H1 (cell line): ENCODE data around the gene GRID1. TPM values are rescaled to one million over a fixed set of nuclear protein-coding genes. Genes with fewer than 3 reads are reported as not detected.

Experiments
- CTCF ChIA-PET: fragments of 300-600 bp; sonication (Branson Sonifier 250); formaldehyde crosslinking; loops from one replicate; lab custom pipeline; 2021; ENCODE audit not compliant: partially characterized antibody; lab: Charles Lee
- POLR2A ChIA-PET: fragments of 300-600 bp; sonication (Branson Sonifier 250); formaldehyde crosslinking; loops from one replicate; lab custom pipeline; 2021; ENCODE audit warnings: inconsistent platforms; ENCODE audit not compliant: partially characterized antibody; lab: Charles Lee
- DNase-seq, 2 experiments: peaks; one replicate each; pipeline versions ENCODE4 v3.0.0 to v3.0.0-alpha.2; 2010 to 2022; ENCODE audit warnings: low spot score in 2 of 2, low read depth in 1 of 2, mixed read lengths in 1 of 2
- FAIRE-seq: peaks from 2 replicates; lab custom pipeline; 2011; peaks lifted over from hg19 to GRCh38; lab: Jason Lieb, UNC
- H2AFZ ChIP-seq: 2 replicates; pipeline ENCODE4 v1.8.1; 2012; ENCODE audit warnings: low read length, inconsistent platforms
- H2AK5ac ChIP-seq: 2 replicates; pipeline ENCODE4 v1.6.1; 2013; ENCODE audit warnings: low read depth, low read length
- H2BK120ac ChIP-seq: replicated peaks from 2 replicates; pipeline ENCODE3; 2013; ENCODE audit warnings: low read depth, low read length, inconsistent platforms
- H2BK12ac ChIP-seq: 2 replicates; pipeline ENCODE4 v1.6.1; 2013; ENCODE audit warnings: low read depth, low read length
- H2BK15ac ChIP-seq: 2 replicates; pipeline ENCODE4 v1.6.1; 2013; ENCODE audit warnings: low read length
- H2BK20ac ChIP-seq: 2 replicates; pipeline ENCODE4 v1.6.1; 2013; ENCODE audit warnings: low read length
- H2BK5ac ChIP-seq: 2 replicates; pipeline ENCODE4 v1.6.1; 2013; ENCODE audit warnings: low read depth, low read length
- H3K14ac ChIP-seq: 2 replicates; pipeline ENCODE4 v1.6.1; 2013; ENCODE audit warnings: inconsistent platforms; ENCODE audit not compliant: insufficient read length
- H3K18ac ChIP-seq: 2 replicates; pipeline ENCODE4 v1.6.1; 2013; ENCODE audit warnings: low read length; ENCODE audit errors: extremely low read depth
- H3K23ac ChIP-seq: 2 replicates; pipeline ENCODE4 v1.6.1; 2013; ENCODE audit warnings: inconsistent platforms; ENCODE audit not compliant: insufficient read length
- H3K23me2 ChIP-seq: 2 replicates; pipeline ENCODE4 v1.6.1; 2013; ENCODE audit warnings: low read depth, low read length
- H3K27ac ChIP-seq: 2 replicates; pipeline ENCODE4 v1.6.1; 2011; ENCODE audit warnings: low read depth, low read length, inconsistent platforms
- H3K27me3 ChIP-seq, 4 experiments: replicated peaks in 1 of 4; 1 replicate in 1 of 4; 2 replicates in 3 of 4; pipeline versions ENCODE4 v1.6.1 to v1.8.1; 2011 to 2013; ENCODE audit warnings: low read length in 3 of 4, mild to moderate bottlenecking in 3 of 4, inconsistent platforms in 2 of 4, mixed read lengths in 2 of 4, moderate library complexity in 1 of 4; ENCODE audit not compliant: control insufficient read depth in 3 of 4, insufficient read depth in 3 of 4; ENCODE audit errors: extremely low read depth in 1 of 4
- H3K36me3 ChIP-seq, 4 experiments: 2 replicates each; pipeline versions ENCODE4 v1.6.1 to v1.8.1; 2011 to 2013; ENCODE audit warnings: mild to moderate bottlenecking in 4 of 4, low read length in 3 of 4, moderate library complexity in 2 of 4, control low read depth in 1 of 4, inconsistent platforms in 1 of 4; ENCODE audit not compliant: insufficient read depth in 4 of 4, control insufficient read depth in 2 of 4
- H3K4ac ChIP-seq: replicated peaks from 2 replicates; pipeline ENCODE3; 2013; ENCODE audit warnings: low read length, low read depth, mixed read lengths, inconsistent platforms; ENCODE audit not compliant: insufficient read length
- H3K4me1 ChIP-seq, 4 experiments: replicated peaks in 1 of 4; 1 replicate in 1 of 4; 2 replicates in 3 of 4; pipeline versions ENCODE4 v1.6.1 to v1.8.1; 2011 to 2013; ENCODE audit warnings: low read length in 3 of 4, inconsistent platforms in 2 of 4, mixed read lengths in 1 of 4; ENCODE audit not compliant: insufficient read depth in 4 of 4, control insufficient read depth in 3 of 4
- H3K4me2 ChIP-seq, 2 experiments: 2 replicates each; pipeline versions ENCODE4 v1.6.1 to v1.8.1; 2011 to 2013; ENCODE audit warnings: low read depth in 2 of 2, low read length in 2 of 2, control low read depth in 1 of 2, inconsistent platforms in 1 of 2, mild to moderate bottlenecking in 1 of 2; ENCODE audit not compliant: insufficient read depth in 1 of 2
- H3K4me3 ChIP-seq, 4 experiments: fragments of 200-600, 300-600 bp in 1 of 4; sonication (generic), shearing (Covaris generic), sonication (Bioruptor Twin) in 1 of 4; 2 replicates each; pipeline versions ENCODE4 v1.5.1 to v1.8.1; 2011 to 2016; ENCODE audit warnings: low read length in 4 of 4, low read depth in 3 of 4, control low read depth in 2 of 4, inconsistent platforms in 2 of 4, mild to moderate bottlenecking in 2 of 4, mixed read lengths in 1 of 4, moderate library complexity in 1 of 4; ENCODE audit not compliant: insufficient read depth in 2 of 4; ENCODE audit errors: extremely low read depth in 1 of 4
- H3K56ac ChIP-seq: replicated peaks from 2 replicates; pipeline ENCODE3; 2013; ENCODE audit warnings: low read depth, mild to moderate bottlenecking, mixed read lengths, low read length, inconsistent platforms; ENCODE audit not compliant: insufficient read length
- H3K79me1 ChIP-seq: 2 replicates; pipeline ENCODE4 v1.6.1; 2013; ENCODE audit warnings: low read depth, low read length, control low read depth
- H3K79me2 ChIP-seq, 2 experiments: 2 replicates each; pipeline versions ENCODE4 v1.6.1 to v1.8.1; 2012 to 2013; ENCODE audit warnings: low read length in 2 of 2, mild to moderate bottlenecking in 2 of 2, inconsistent platforms in 1 of 2; ENCODE audit not compliant: insufficient read depth in 2 of 2, control insufficient read depth in 1 of 2
- H3K9ac ChIP-seq, 4 experiments: replicated peaks in 1 of 4; 1 replicate in 1 of 4; 2 replicates in 3 of 4; pipeline versions ENCODE4 v1.6.1 to v1.8.1; 2011 to 2013; ENCODE audit warnings: low read depth in 3 of 4, low read length in 3 of 4, control low read depth in 2 of 4, mild to moderate bottlenecking in 2 of 4, moderate library complexity in 2 of 4, inconsistent platforms in 1 of 4; ENCODE audit errors: extremely low read depth in 1 of 4
- H3K9me3 ChIP-seq, 2 experiments: 2 replicates each; pipeline versions ENCODE4 v1.6.1 to v1.8.1; 2012 to 2013; ENCODE audit warnings: mild to moderate bottlenecking in 2 of 2, moderate library complexity in 2 of 2, control low read depth in 1 of 2, inconsistent platforms in 1 of 2, low read depth in 1 of 2, low read length in 1 of 2, mixed read lengths in 1 of 2; ENCODE audit not compliant: insufficient read depth in 2 of 2
- H4K20me1 ChIP-seq, 2 experiments: replicated peaks in 1 of 2; 2 replicates each; pipeline versions ENCODE3 to v1.8.1; 2011 to 2013; ENCODE audit warnings: inconsistent platforms in 2 of 2, low read length in 2 of 2, mild to moderate bottlenecking in 1 of 2; ENCODE audit not compliant: insufficient read depth in 2 of 2, control insufficient read depth in 1 of 2
- H4K5ac ChIP-seq: 2 replicates; pipeline ENCODE4 v1.6.1; 2013; ENCODE audit warnings: low read length, low read depth, mixed read lengths, inconsistent platforms; ENCODE audit not compliant: insufficient read length
- H4K8ac ChIP-seq: 2 replicates; pipeline ENCODE4 v1.8.0; 2013; ENCODE audit warnings: mild to moderate bottlenecking, moderate library complexity, low read length, inconsistent platforms; ENCODE audit not compliant: insufficient read depth; ENCODE audit errors: extremely low read depth
- H4K91ac ChIP-seq: replicated peaks from 2 replicates; pipeline ENCODE3; 2013; ENCODE audit warnings: low read length, mixed read lengths, inconsistent platforms; ENCODE audit not compliant: insufficient read length
- CHD1 ChIP-seq: IDR thresholded peaks from 2 replicates; pipeline ENCODE4 v1.6.1; 2012; ENCODE audit warnings: low read depth, low read length, improper control_type of control experiment
- CREB1 ChIP-seq: IDR thresholded peaks from 2 replicates; pipeline ENCODE4 v1.6.1; 2012; ENCODE audit warnings: inconsistent platforms
- EGR1 ChIP-seq: IDR thresholded peaks from 2 replicates; pipeline ENCODE4 v1.6.1; 2011; ENCODE audit warnings: low read depth, low read length, borderline replicate concordance
- JUND ChIP-seq: IDR thresholded peaks from 2 replicates; pipeline ENCODE4 v1.6.1; 2011; ENCODE audit warnings: mild to moderate bottlenecking, improper control_type of control experiment, low read length
- KDM4A ChIP-seq: IDR thresholded peaks from one replicate; pipeline ENCODE4 v1.7.1; 2012; ENCODE audit warnings: low read depth, mild to moderate bottlenecking, moderate library complexity, low read length, inconsistent platforms; ENCODE audit not compliant: severe bottlenecking
- MAFK ChIP-seq: IDR thresholded peaks from 2 replicates; pipeline ENCODE4 v1.6.1; 2012; ENCODE audit warnings: low read depth, mild to moderate bottlenecking, improper control_type of control experiment, low read length
- MAX ChIP-seq: IDR thresholded peaks from 2 replicates; pipeline ENCODE4 v1.6.1; 2012; ENCODE audit warnings: inconsistent platforms
- POU5F1 ChIP-seq: IDR thresholded peaks from 2 replicates; pipeline ENCODE4 v1.6.1; 2011; ENCODE audit warnings: low read depth, mild to moderate bottlenecking, low read length, moderate library complexity
- RBBP5 ChIP-seq: IDR thresholded peaks from 2 replicates; pipeline ENCODE4 v1.7.1; 2012; ENCODE audit warnings: low read depth, mild to moderate bottlenecking, inconsistent platforms, low read length, moderate library complexity, borderline replicate concordance
- SIRT6 ChIP-seq: IDR thresholded peaks from one replicate; pipeline ENCODE4 v1.7.1; 2012; ENCODE audit warnings: low read length, inconsistent platforms
- TAF7 ChIP-seq: optimal IDR thresholded peaks from 2 replicates; pipeline ENCODE3; 2011; ENCODE audit warnings: low read depth, mild to moderate bottlenecking, inconsistent platforms, low read length, moderate library complexity, borderline replicate concordance
- YY1 ChIP-seq: IDR thresholded peaks from 2 replicates; pipeline ENCODE4 v1.6.1; 2011; ENCODE audit warnings: low read depth, mild to moderate bottlenecking, low read length
- WGBS, 2 experiments: shearing (Covaris generic) in 1 of 2; methylation state at CpG; one replicate each; pipeline versions ENCODE4 v1.1.6 to v1.1.7; 2013 to 2015; ENCODE audit warnings: low lambda C conversion rate in 2 of 2, mixed read lengths in 2 of 2, inconsistent platforms in 1 of 2, low coverage in 1 of 2, missing lambda C conversion rate in 1 of 2; ENCODE audit not compliant: insufficient replicate concordance in 2 of 2, insufficient coverage in 1 of 2, insufficient read length in 1 of 2; ENCODE audit errors: extremely low coverage in 1 of 2, missing lambda C conversion rate in 1 of 2; 5-methylcytosine and 5-hydroxymethylcytosine counted together
- polyA plus RNA-seq, 7 experiments: library from polyadenylated mRNA; depleted of rRNA in 3 of 7; stranded (reverse) in 5 of 7; unstranded in 2 of 7; fragments of >200 nt in 5 of 7; fragments of 200-250 nt in 2 of 7; gene quantifications; 1 replicate in 5 of 7; 2 replicates in 1 of 7; 4 replicates in 1 of 7; pipeline versions ENCODE4 v1.2.1 to v1.2.3, GENCODE V29; 2011 to 2013; ENCODE audit warnings: missing spikeins in 2 of 7, mixed read lengths in 2 of 7
- total RNA-seq: library from RNA; stranded (reverse); fragmentation: NEBNext Ultra II Directional; extraction: Animal tissue kit (Norgen Biotek cat#: 25700); gene quantifications from 2 replicates; pipeline ENCODE4 v1.2.1, GENCODE V29; 2021

GRID1 gene
- total and polyA plus RNA-seq, 2 of the 8 experiments (the other 6 are each of a cell fraction or from before 2014, with no cell fraction given): 0.22 to 0.30 TPM

GRCh38 chr10:86342111-86342863, 24.3 kb downstream of the GRID1 start:
- H3K23ac ChIP-seq: no peak overlapping the region
- CTCF ChIA-PET: interaction anchor here (1.0 to 25.2 kb wide), 11 partner anchors 8 to 242 kb away, joined by 3 to 498 read pairs (median 3); partner anchors contain the start of gene GRID1
- H4K8ac ChIP-seq: no peak overlapping the region; the same call in 1 of the 2 replicates
- H4K91ac ChIP-seq: peak overlapping the region; percentile 51
- no peak overlapping the region for H2AFZ ChIP-seq
- H3K23me2 ChIP-seq: no peaks in the 10 kb centered on the region
- H3K79me2 ChIP-seq: no peaks in the 10 kb centered on the region
- 0 out of 7 replicates have a peak, but pooled peaks cover 0 to 3% (median 0%) of the 10 kb centered on the region in 4 experiments for H3K27me3 ChIP-seq
- H3K56ac ChIP-seq: no peak overlapping the region
- peak overlapping the region; percentile 80; the same call in 1 of the 2 replicates for H2BK12ac ChIP-seq
- H2BK20ac ChIP-seq: 0 out of 2 replicates have a peak overlapping the region, but pooled peaks have one; percentile 48
- no peak overlapping the region for H3K9ac ChIP-seq
- H2BK15ac ChIP-seq: no peak overlapping the region
- 88% methylated on average over 11 of the region's 11 CpGs; no CpG with 5 or more reads in 1 of the 2 experiments for WGBS, 2 experiments
- no peak overlapping the region for H3K27ac ChIP-seq
- H3K4me1 ChIP-seq: peaks cover 3 to 16% (median 11%) of the 10 kb centered on the region in 4 experiments; a peak in 6 of 7 replicates
- no peaks in the 10 kb centered on the region for H3K79me1 ChIP-seq
- no peaks in the 10 kb centered on the region for H3K9me3 ChIP-seq
- H3K4me3 ChIP-seq: no peak overlapping the region
- POLR2A ChIA-PET: interaction anchor here (0.6 to 1.4 kb wide), 2 partner anchors 10 to 1730 kb away, joined by 3 read pairs; no protein-coding TSS in a partner anchor
- H2BK5ac ChIP-seq: no peak overlapping the region
- no peak overlapping the region for H3K4me2 ChIP-seq
- no peaks in the 10 kb centered on the region for H4K20me1 ChIP-seq
- no peak overlapping the region for H3K4ac ChIP-seq
- H3K36me3 ChIP-seq: no peaks in the 10 kb centered on the region
- no peak overlapping the region for H3K14ac ChIP-seq
- no peak for DNase-seq
- H3K18ac ChIP-seq: peak overlapping the region; percentile 19; the same call in 1 of the 2 replicates
- no peak overlapping the region for H4K5ac ChIP-seq
- no peak for FAIRE-seq
- H2BK120ac ChIP-seq: no peak overlapping the region
- no peak overlapping the region for H2AK5ac ChIP-seq
- TF ChIP-seq CREB1: no peak
- TF ChIP-seq EGR1: no peak
- no peak for TF ChIP-seq MAX
- TF ChIP-seq SIRT6: no peak
- no peak for TF ChIP-seq POU5F1
- no peak for TF ChIP-seq CHD1
- no peak for TF ChIP-seq RBBP5
- no peak for TF ChIP-seq YY1
- TF ChIP-seq TAF7: no peak
- no peak for TF ChIP-seq KDM4A
- no peak for TF ChIP-seq MAFK
- TF ChIP-seq JUND: no peak
